Thoracic aorta (tissue), 2 donors: Measurements from ENCODE around the gene BMPR2. TPM values are rescaled to one million over a fixed set of nuclear protein-coding genes. Genes with fewer than 3 reads are reported as not detected.
"Not testable (repeated sequence)": the region's sequence is repeated elsewhere in the genome, so short reads cannot be mapped to it uniquely, and the experiment has no call there.

Experiments used
- ATAC-seq: fragments of 150-250 bp; one replicate; pipeline ENCODE4 v1.8.0; 2017; ENCODE audit warnings: low read depth; ENCODE audit not compliant: insufficient number of reproducible peaks, low FRiP score
- DNase-seq: peaks from one replicate; pipeline ENCODE4 v3.0.0-alpha.2; 2020; ENCODE audit warnings: low spot score
- H3K27ac ChIP-seq, 2 donors: fragments of 200-600 bp; sonication (generic); 1 replicate in 1 of 2; 2 replicates in 1 of 2; pipeline ENCODE4 v1.5.1; 2016; ENCODE audit warnings: mild to moderate bottlenecking in 2 of 2, moderate library complexity in 2 of 2
- H3K27me3 ChIP-seq: fragments of 200-600 bp; sonication (generic); replicated peaks from 2 replicates; pipeline ENCODE4 v1.6.0; 2016; ENCODE audit warnings: mild to moderate bottlenecking; ENCODE audit not compliant: insufficient read depth
- H3K36me3 ChIP-seq: fragments of 200-600 bp; sonication (generic); one replicate; pipeline ENCODE4 v1.5.1; 2016
- H3K4me1 ChIP-seq, 2 donors: fragments of 200-600 bp; sonication (generic); 1 replicate in 1 of 2; 2 replicates in 1 of 2; pipeline versions ENCODE4 v1.5.1 to v1.6.0; 2016; ENCODE audit warnings: low read depth in 2 of 2, mild to moderate bottlenecking in 1 of 2; ENCODE audit not compliant: control insufficient read depth in 1 of 2
- H3K4me3 ChIP-seq: fragments of 200-600 bp; sonication (generic); 2 replicates; pipeline ENCODE4 v1.5.1; 2016; ENCODE audit warnings: mild to moderate bottlenecking
- H3K9me3 ChIP-seq: fragments of 200-600 bp; sonication (generic); 2 replicates; pipeline ENCODE4 v1.5.1; 2016
- total RNA-seq, 2 donors: library from RNA; depleted of rRNA; stranded (reverse); fragments of >200 nt; gene quantifications; one replicate each; pipeline versions ENCODE4 v1.1.0 to v1.2.3, GENCODE V29; 2016
- TF ChIP-seq, protein P1 (sequence below): fragments of 200-600 bp; sonication (generic); IDR thresholded peaks from one replicate; pipeline ENCODE4 v1.5.1; 2019; ENCODE audit warnings: antibody characterized with exemption

The BMPR2 gene
- total RNA-seq, 2 donors from 2014 or later = 65.9 to 111 TPM

- H3K9me3 ChIP-seq = no peaks in the 10 kb centered on the region
- no peak overlapping the region for H3K4me3 ChIP-seq
- H3K27me3 ChIP-seq = no peaks in the 10 kb centered on the region
- peaks cover 13% of the 10 kb centered on the region for H3K36me3 ChIP-seq
- ATAC-seq (no peak), DNase-seq (no peak)
- no peak overlapping the region for H3K27ac ChIP-seq
- TF ChIP-seq, protein P1, sequence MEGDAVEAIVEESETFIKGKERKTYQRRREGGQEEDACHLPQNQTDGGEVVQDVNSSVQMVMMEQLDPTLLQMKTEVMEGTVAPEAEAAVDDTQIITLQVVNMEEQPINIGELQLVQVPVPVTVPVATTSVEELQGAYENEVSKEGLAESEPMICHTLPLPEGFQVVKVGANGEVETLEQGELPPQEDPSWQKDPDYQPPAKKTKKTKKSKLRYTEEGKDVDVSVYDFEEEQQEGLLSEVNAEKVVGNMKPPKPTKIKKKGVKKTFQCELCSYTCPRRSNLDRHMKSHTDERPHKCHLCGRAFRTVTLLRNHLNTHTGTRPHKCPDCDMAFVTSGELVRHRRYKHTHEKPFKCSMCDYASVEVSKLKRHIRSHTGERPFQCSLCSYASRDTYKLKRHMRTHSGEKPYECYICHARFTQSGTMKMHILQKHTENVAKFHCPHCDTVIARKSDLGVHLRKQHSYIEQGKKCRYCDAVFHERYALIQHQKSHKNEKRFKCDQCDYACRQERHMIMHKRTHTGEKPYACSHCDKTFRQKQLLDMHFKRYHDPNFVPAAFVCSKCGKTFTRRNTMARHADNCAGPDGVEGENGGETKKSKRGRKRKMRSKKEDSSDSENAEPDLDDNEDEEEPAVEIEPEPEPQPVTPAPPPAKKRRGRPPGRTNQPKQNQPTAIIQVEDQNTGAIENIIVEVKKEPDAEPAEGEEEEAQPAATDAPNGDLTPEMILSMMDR = no peak
- peaks cover 7 to 15% of the 10 kb centered on the region in 2 donors for H3K4me1 ChIP-seq
These were observed 169.4 kb downstream of the BMPR2 start for GRCh38 chr2:202545523-202545922.

DNA sequence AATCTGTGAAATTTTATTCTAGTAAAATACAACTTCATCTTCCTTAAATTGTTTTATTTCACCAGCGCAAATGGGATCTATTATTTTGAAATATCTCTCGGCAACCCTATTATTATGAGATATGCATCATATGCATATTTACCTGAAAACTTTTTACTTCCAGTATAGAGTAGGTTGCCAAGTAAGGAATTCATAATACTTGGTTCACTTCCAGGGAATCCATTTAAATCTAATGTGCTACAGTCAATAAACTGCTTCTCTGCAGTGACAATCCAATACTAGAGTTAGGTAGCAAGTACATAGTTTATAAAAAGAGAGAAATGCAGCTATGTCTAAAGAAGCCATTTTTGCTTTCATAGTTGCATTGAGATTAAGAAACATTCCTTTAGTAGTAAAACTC is 169.8 kb downstream of the BMPR2 start:
- Histone ChIP-seq H3K4me1 (peaks cover 7 to 11% of the 10 kb centered on the region in 2 donors), H3K36me3 (peaks cover 13% of the 10 kb centered on the region), H3K27me3 (no peaks in the 10 kb centered on the region), H3K4me3 (no peak overlapping the region), H3K27ac (no peak overlapping the region), H3K9me3 (no peaks in the 10 kb centered on the region)
- TF ChIP-seq, protein P1 = no peak
- DNase-seq (no peak), ATAC-seq (no peak)

GRCh38 chr2:202546499-202547141 is 170.5 kb downstream of the BMPR2 start:
- H3K4me1 ChIP-seq, DNase-seq, H3K27ac ChIP-seq, H3K4me3 ChIP-seq, ATAC-seq, H3K9me3 ChIP-seq, H3K27me3 ChIP-seq: not testable (repeated sequence)
- peaks cover 13% of the 10 kb centered on the region for H3K36me3 ChIP-seq

DNA sequence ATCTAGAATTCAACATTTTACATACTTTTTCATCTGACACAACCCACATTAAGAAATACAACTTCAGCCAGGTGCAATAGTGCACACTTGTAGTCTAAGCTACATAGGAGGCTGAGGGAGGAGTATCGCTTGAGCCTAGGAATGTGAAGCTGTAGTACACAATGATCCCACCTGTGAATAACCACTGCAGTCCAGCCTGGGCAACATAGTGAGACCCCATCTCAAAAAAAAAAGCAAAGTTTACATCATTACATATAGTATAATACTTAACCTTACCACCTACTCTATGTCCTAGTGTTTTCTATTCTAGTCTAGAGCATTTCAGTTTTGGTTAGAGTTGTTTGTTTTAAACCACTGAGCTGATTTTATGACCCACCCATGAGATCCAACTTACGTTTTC is 172.1 kb downstream of the BMPR2 start:
- Histone ChIP-seq H3K27me3 (no peaks in the 10 kb centered on the region), H3K27ac (no peak overlapping the region), H3K4me3 (no peak overlapping the region), H3K4me1 (no peaks in the 10 kb centered on the region), H3K9me3 (no peaks in the 10 kb centered on the region), H3K36me3 (peaks cover 13% of the 10 kb centered on the region)
- DNase-seq (no peak), ATAC-seq (no peak)
- TF ChIP-seq, protein P1 = no peak

- H3K4me1 ChIP-seq, ATAC-seq, H3K4me3 ChIP-seq, H3K9me3 ChIP-seq, H3K27ac ChIP-seq, H3K27me3 ChIP-seq, DNase-seq: not testable (repeated sequence)
- peaks cover 14% of the 10 kb centered on the region for H3K36me3 ChIP-seq
These were observed 174.9 kb downstream of the BMPR2 start for GRCh38 chr2:202551000-202551399.

DNA sequence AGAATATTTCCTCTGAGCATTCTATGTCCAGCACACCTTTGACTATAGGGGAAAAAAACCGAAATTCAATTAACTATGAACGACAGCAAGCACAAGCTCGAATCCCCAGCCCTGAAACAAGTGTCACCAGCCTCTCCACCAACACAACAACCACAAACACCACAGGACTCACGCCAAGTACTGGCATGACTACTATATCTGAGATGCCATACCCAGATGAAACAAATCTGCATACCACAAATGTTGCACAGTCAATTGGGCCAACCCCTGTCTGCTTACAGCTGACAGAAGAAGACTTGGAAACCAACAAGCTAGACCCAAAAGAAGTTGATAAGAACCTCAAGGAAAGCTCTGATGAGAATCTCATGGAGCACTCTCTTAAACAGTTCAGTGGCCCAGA is 179.2 kb downstream of the BMPR2 start:
- H3K27ac ChIP-seq = no peak overlapping the region
- no peak overlapping the region for H3K4me3 ChIP-seq
- H3K36me3 ChIP-seq = peaks cover 17% of the 10 kb centered on the region
- DNase-seq = no peak
- no peak for ATAC-seq
- H3K9me3 ChIP-seq = no peaks in the 10 kb centered on the region
- TF ChIP-seq, protein P1 = no peak
- no peaks in the 10 kb centered on the region for H3K27me3 ChIP-seq
- no peaks in the 10 kb centered on the region for H3K4me1 ChIP-seq
